Activated T-cell treated with anti-CD3 and anti-CD28 coated beads, Interleukin-2, amount 50 U/mL, for 1 hour (primary cell): ENCODE measurements around the gene BID.
A peak's percentile ranks its signal among the peaks of the same experiment; 100 is the strongest.

Experiments used
- DNase-seq: peaks from one replicate; pipeline ENCODE4 v3.0.0-alpha.2; 2020

Gene BID

GRCh38 chr22:17802822-17803221, 28.6 kb upstream of the BID start:
- no peak for DNase-seq

- no peak for DNase-seq
These were observed 28.1 kb upstream of the BID start for GRCh38 chr22:17802411-17802810.

- DNase-seq = no peak
These were observed 23.7 kb upstream of the BID start for GRCh38 chr22:17797721-17798559.

- DNase-seq = no peak
These were observed 22.4 kb upstream of the BID start for GRCh38 chr22:17796695-17797094.

GRCh38 chr22:17795661-17796548, 21.6 kb upstream of the BID start:
- no peak for DNase-seq

- DNase-seq = no peak
These were observed 20.7 kb upstream of the BID start for GRCh38 chr22:17794726-17795542.

GRCh38 chr22:17792854-17793434, 18.7 kb upstream of the BID start:
- no peak for DNase-seq

GRCh38 chr22:17792299-17792698, 18.0 kb upstream of the BID start:
- no peak for DNase-seq

- DNase-seq = no peak
These were observed 16.9 kb upstream of the BID start for GRCh38 chr22:17791196-17791595.

GRCh38 chr22:17789379-17790200, 15.3 kb upstream of the BID start:
- DNase-seq = no peak

GRCh38 chr22:17788528-17789378, 14.5 kb upstream of the BID start:
- DNase-seq = no peak

- DNase-seq = no peak
These were observed 13.6 kb upstream of the BID start for GRCh38 chr22:17787716-17788330.

GRCh38 chr22:17787241-17787640, 13.0 kb upstream of the BID start:
- no peak for DNase-seq

- DNase-seq = no peak
These were observed 12.3 kb upstream of the BID start for GRCh38 chr22:17786435-17787161.

GRCh38 chr22:17785185-17786184, 11.2 kb upstream of the BID start:
- peak; percentile 78 for DNase-seq

- no peak for DNase-seq
These were observed 10.5 kb upstream of the BID start for GRCh38 chr22:17784776-17785175.

GRCh38 chr22:17783773-17784480, 9.7 kb upstream of the BID start:
- DNase-seq = no peak

- DNase-seq = no peak
These were observed 9.0 kb upstream of the BID start for GRCh38 chr22:17783312-17783711.
